Prostate gland (tissue), 2 donors: ENCODE data around the gene ME3. TPM values are rescaled to one million over a fixed set of nuclear protein-coding genes. Genes with fewer than 3 reads are reported as not detected.
A peak's percentile ranks its signal among the peaks of the same experiment; 100 is the strongest.
"Not testable (repeated sequence)": the region's sequence is repeated elsewhere in the genome, so short reads cannot be mapped to it uniquely, and the experiment has no call there.

Experiments used
- DNase-seq: peaks from one replicate; pipeline ENCODE4 v3.0.0-alpha.2; 2019; ENCODE audit warnings: low spot score
- H3K27ac ChIP-seq, 2 donors: fragments of 200-600 bp; sonication (generic); 2 replicates each; pipeline ENCODE4 v1.5.1; 2017 to 2019
- H3K27me3 ChIP-seq: fragments of 200-600 bp; sonication (generic); replicated peaks from 2 replicates; pipeline ENCODE4 v1.5.1; 2019; ENCODE audit not compliant: insufficient read depth
- H3K36me3 ChIP-seq, 2 donors: fragments of 200-600 bp; sonication (generic); 1 replicate in 1 of 2; 2 replicates in 1 of 2; pipeline versions ENCODE4 v1.5.1 to v1.8.1; 2017 to 2019
- H3K4me1 ChIP-seq: fragments of 200-600 bp; sonication (generic); replicated peaks from 2 replicates; pipeline ENCODE4 v1.5.1; 2019
- H3K4me3 ChIP-seq, 2 donors: fragments of 200-600 bp; sonication (generic); 2 replicates each; pipeline ENCODE4 v1.5.1; 2017 to 2019
- H3K9me3 ChIP-seq: fragments of 200-600 bp; sonication (generic); 2 replicates; pipeline ENCODE4 v1.5.1; 2017
- CTCF ChIP-seq, 4 experiments: fragments of 200-600 bp in 2 of 4; fragments of 450-650 bp in 2 of 4; sonication (generic) in 2 of 4; IDR thresholded peaks; 1 replicate in 3 of 4; 2 replicates in 1 of 4; pipeline ENCODE4 v1.5.1; 2016 to 2019; ENCODE audit warnings: antibody characterized with exemption in 4 of 4, mild to moderate bottlenecking in 2 of 4, moderate library complexity in 2 of 4
- POLR2A ChIP-seq: fragments of 450-650 bp; IDR thresholded peaks from one replicate; pipeline ENCODE4 v1.6.1; 2016; ENCODE audit warnings: antibody characterized with exemption, mild to moderate bottlenecking
- POLR2AphosphoS5 ChIP-seq: sonication (generic); formaldehyde crosslinking; IDR thresholded peaks from one replicate; pipeline ENCODE4 v1.6.1; 2017; ENCODE audit warnings: antibody characterized with exemption
- WGBS: methylation state at CpG from one replicate; pipeline ENCODE4 v1.1.5; 2018; 5-methylcytosine and 5-hydroxymethylcytosine counted together
- intact Hi-C: fragments of 100-400 bp; cut with DNase I; formaldehyde crosslinking; loops from one replicate; pipeline ENCODE4 v1.14.2; 2022
- total RNA-seq, 2 donors: library from RNA; depleted of rRNA; stranded (reverse); fragments of >200 nt; gene quantifications; one replicate each; pipeline ENCODE4 v1.1.0, GENCODE V29; 2016

Gene ME3
- total RNA-seq, 2 donors from 2014 or later: 31.4 to 107 TPM

GRCh38 chr11:86570020-86570419 lies 102.4 kb downstream of the ME3 start:
- Histone ChIP-seq H3K4me3 (no peak overlapping the region), H3K9me3 (no peaks in the 10 kb centered on the region), H3K4me1 (no peaks in the 10 kb centered on the region), H3K27me3 (no peaks in the 10 kb centered on the region), H3K36me3 (no peaks in the 10 kb centered on the region), H3K27ac (no peak overlapping the region)
- TF ChIP-seq POLR2AphosphoS5 (no peak), POLR2A (no peak), CTCF (IDR thresholded peaks at IDR 0.05) (no peak)
- 70% methylated on average over 5 of the region's 5 CpGs for WGBS
- intact Hi-C loops: no loop called here
- no peak for DNase-seq

- Histone ChIP-seq H3K27me3 (no peaks in the 10 kb centered on the region), H3K27ac (no peak overlapping the region), H3K36me3 (no peaks in the 10 kb centered on the region), H3K4me1 (no peaks in the 10 kb centered on the region), H3K4me3 (no peak overlapping the region), H3K9me3 (no peaks in the 10 kb centered on the region)
- no peak for DNase-seq
- TF ChIP-seq POLR2A (no peak), CTCF (IDR thresholded peaks at IDR 0.05) (no peak), POLR2AphosphoS5 (no peak)
- 95% methylated on average over 7 of the region's 7 CpGs for WGBS
- intact Hi-C loops: no loop called here
Measured at GRCh38 chr11:86569109-86569508, 103.3 kb downstream of the ME3 start.

GRCh38 chr11:86565801-86566312 lies 106.6 kb downstream of the ME3 start:
- H3K27me3 ChIP-seq: no peaks in the 10 kb centered on the region
- H3K36me3 ChIP-seq: no peaks in the 10 kb centered on the region
- intact Hi-C loops: no loop called here
- no peak for DNase-seq
- H3K27ac ChIP-seq: no peak overlapping the region
- TF ChIP-seq POLR2A: no peak
- 72% methylated on average over 2 of the region's 2 CpGs for WGBS
- no peaks in the 10 kb centered on the region for H3K4me1 ChIP-seq
- H3K9me3 ChIP-seq: no peaks in the 10 kb centered on the region
- no peak overlapping the region for H3K4me3 ChIP-seq

GRCh38 chr11:86565388-86565787 lies 107.0 kb downstream of the ME3 start:
- intact Hi-C loops: no loop called here
- no peak overlapping the region for H3K27ac ChIP-seq
- no peak for TF ChIP-seq CTCF (IDR thresholded peaks at IDR 0.05)
- TF ChIP-seq POLR2AphosphoS5: no peak
- TF ChIP-seq POLR2A: no peak
- no peaks in the 10 kb centered on the region for H3K27me3 ChIP-seq
- DNase-seq: no peak
- WGBS: 88% methylated on average over 1 of the region's 1 CpG
- H3K4me1 ChIP-seq: no peaks in the 10 kb centered on the region
- no peaks in the 10 kb centered on the region for H3K9me3 ChIP-seq
- H3K4me3 ChIP-seq: no peak overlapping the region
- no peaks in the 10 kb centered on the region for H3K36me3 ChIP-seq

GRCh38 chr11:86562842-86563241 lies 109.6 kb downstream of the ME3 start:
- H3K4me3 ChIP-seq, DNase-seq, H3K27ac ChIP-seq, H3K4me1 ChIP-seq, H3K27me3 ChIP-seq, intact Hi-C loops, H3K36me3 ChIP-seq, H3K9me3 ChIP-seq: not testable (repeated sequence)
- WGBS: 95% methylated on average over 2 of the region's 2 CpGs

- Histone ChIP-seq H3K27ac (peak overlapping the region; percentile 41 to 53), H3K4me3 (no peak overlapping the region), H3K27me3 (no peaks in the 10 kb centered on the region), H3K4me1 (no peaks in the 10 kb centered on the region), H3K9me3 (no peaks in the 10 kb centered on the region), H3K36me3 (no peaks in the 10 kb centered on the region)
- DNase-seq: no peak
- TF ChIP-seq POLR2AphosphoS5: peak; percentile 18
- TF ChIP-seq POLR2A: no peak
- TF ChIP-seq CTCF (IDR thresholded peaks at IDR 0.05): no peak
- 67% methylated on average over 7 of the region's 7 CpGs for WGBS
- intact Hi-C loops: no loop called here
Measured at GRCh38 chr11:86559311-86559945, 113.0 kb downstream of the ME3 start.
